IMR-90 (cell line): Measurements from ENCODE around the gene MAGEB17. TPM values are rescaled to one million over a fixed set of nuclear protein-coding genes. Genes with fewer than 3 reads are reported as not detected.

Source experiments
- ATAC-seq: fragments of 200-7000 bp; cut with Tn5 transposase; 2 replicates; pipeline ENCODE4 v1.9.1; 2020; ENCODE audit warnings: low read depth, mild to moderate bottlenecking, moderate library complexity
- BruUV-seq: library from RNA; stranded (reverse); fragments of 400-500 nt; replicated peaks from 2 replicates; lab custom pipeline; 2021; lab: Mats Ljungman, UMichigan
- CTCF ChIA-PET: fragments of 300-600 bp; formaldehyde crosslinking; extraction: SDS; loops from one replicate; lab custom pipeline; 2021; ENCODE audit warnings: antibody characterized with exemption; lab: Yijun Ruan, JAX
- POLR2A ChIA-PET: fragments of 300-600 bp; sonication (Branson Sonifier 250); formaldehyde crosslinking; loops from one replicate; lab custom pipeline; 2022; ENCODE audit warnings: antibody characterized with exemption; ENCODE audit not compliant: unreplicated experiment; lab: Charles Lee
- DNase-seq: peaks from one replicate; pipeline ENCODE4 v3.0.0; 2013
- H2AFZ ChIP-seq: replicated peaks from 2 replicates; pipeline ENCODE3; 2013; ENCODE audit warnings: low read length, mild to moderate bottlenecking; ENCODE audit not compliant: poor library complexity
- H2AK5ac ChIP-seq: 2 replicates; pipeline ENCODE4 v1.6.1; 2013; ENCODE audit warnings: low read depth, low read length, inconsistent platforms
- H2AK9ac ChIP-seq: replicated peaks from 2 replicates; pipeline ENCODE3; 2013; ENCODE audit warnings: mild to moderate bottlenecking, low read depth, low read length, moderate library complexity; ENCODE audit not compliant: poor library complexity
- H2BK120ac ChIP-seq: 2 replicates; pipeline ENCODE4 v1.6.1; 2013; ENCODE audit warnings: low read depth, low read length, inconsistent platforms
- H2BK15ac ChIP-seq: 3 replicates; pipeline ENCODE4 v1.6.1; 2013; ENCODE audit warnings: low read depth, low read length, inconsistent platforms
- H2BK20ac ChIP-seq: 2 replicates; pipeline ENCODE4 v1.6.1; 2013; ENCODE audit warnings: low read depth, mild to moderate bottlenecking, inconsistent platforms, low read length, moderate library complexity
- H2BK5ac ChIP-seq: 2 replicates; pipeline ENCODE4 v1.6.1; 2013; ENCODE audit warnings: mild to moderate bottlenecking, low read depth, low read length, inconsistent platforms; ENCODE audit not compliant: poor library complexity, severe bottlenecking
- H3K14ac ChIP-seq: replicated peaks from 2 replicates; pipeline ENCODE4 v1.6.1; 2013; ENCODE audit warnings: low read depth, low read length, inconsistent platforms
- H3K18ac ChIP-seq: 2 replicates; pipeline ENCODE4 v1.6.1; 2013; ENCODE audit warnings: low read depth, low read length, control low read depth
- H3K23ac ChIP-seq: 2 replicates; pipeline ENCODE4 v1.6.1; 2013; ENCODE audit warnings: low read depth, low read length, inconsistent platforms
- H3K27ac ChIP-seq: 2 replicates; pipeline ENCODE4 v1.5.1; 2013; ENCODE audit warnings: mild to moderate bottlenecking, control low read depth, low read length; ENCODE audit not compliant: insufficient read depth
- H3K27me3 ChIP-seq: 2 replicates; pipeline ENCODE4 v1.6.1; 2013; ENCODE audit warnings: low read length; ENCODE audit not compliant: control insufficient read depth, insufficient read depth
- H3K36me3 ChIP-seq: 2 replicates; pipeline ENCODE4 v1.6.1; 2013; ENCODE audit warnings: low read length, mixed read lengths; ENCODE audit not compliant: control insufficient read depth, insufficient read depth
- H3K4ac ChIP-seq: 2 replicates; pipeline ENCODE4 v1.6.1; 2013; ENCODE audit warnings: low read depth, low read length, inconsistent platforms
- H3K4me1 ChIP-seq: 2 replicates; pipeline ENCODE4 v1.6.1; 2013; ENCODE audit warnings: low read length, mixed read lengths; ENCODE audit not compliant: control insufficient read depth, insufficient read depth
- H3K4me2 ChIP-seq: 2 replicates; pipeline ENCODE4 v1.6.1; 2013; ENCODE audit warnings: low read depth, mild to moderate bottlenecking, control low read depth, low read length, moderate library complexity
- H3K4me3 ChIP-seq: 2 replicates; pipeline ENCODE4 v1.5.1; 2013; ENCODE audit warnings: low read depth, mild to moderate bottlenecking, control low read depth, low read length, moderate library complexity; ENCODE audit not compliant: insufficient read depth
- H3K56ac ChIP-seq: 2 replicates; pipeline ENCODE4 v1.6.1; 2013; ENCODE audit warnings: low read length, inconsistent platforms; ENCODE audit not compliant: insufficient read depth; ENCODE audit errors: extremely low read depth
- H3K79me1 ChIP-seq, 2 experiments: 2 replicates each; pipeline ENCODE4 v1.6.1; 2013; ENCODE audit warnings: low read length in 2 of 2, inconsistent platforms in 1 of 2, low read depth in 1 of 2
- H3K9ac ChIP-seq: 2 replicates; pipeline ENCODE4 v1.6.1; 2013; ENCODE audit warnings: low read depth, low read length, control low read depth
- H3K9me1 ChIP-seq: 2 replicates; pipeline ENCODE4 v1.6.1; 2013; ENCODE audit warnings: low read length, inconsistent platforms; ENCODE audit not compliant: insufficient read depth
- H3K9me3 ChIP-seq: 2 replicates; pipeline ENCODE4 v1.6.1; 2013; ENCODE audit warnings: low read length; ENCODE audit not compliant: control insufficient read depth, insufficient read depth
- H4K20me1 ChIP-seq: 2 replicates; pipeline ENCODE4 v1.6.1; 2013; ENCODE audit warnings: low read length, inconsistent platforms; ENCODE audit not compliant: insufficient read depth
- H4K5ac ChIP-seq: 2 replicates; pipeline ENCODE4 v1.6.1; 2013; ENCODE audit warnings: mild to moderate bottlenecking, low read depth, low read length, control low read depth
- H4K8ac ChIP-seq, 2 experiments: 2 replicates each; pipeline ENCODE4 v1.6.1; 2013; ENCODE audit warnings: low read depth in 2 of 2, low read length in 2 of 2, control low read depth in 1 of 2, inconsistent platforms in 1 of 2
- H4K91ac ChIP-seq: 2 replicates; pipeline ENCODE4 v1.6.1; 2013; ENCODE audit warnings: low read depth, low read length, inconsistent platforms; ENCODE audit not compliant: insufficient read depth
- BHLHE40 ChIP-seq: fragments of 150-350 bp; IDR thresholded peaks from 2 replicates; pipeline ENCODE4 v1.6.1; 2016; ENCODE audit warnings: mild to moderate bottlenecking, low read depth, low read length
- CEBPB ChIP-seq: IDR thresholded peaks from 2 replicates; pipeline ENCODE4 v1.6.1; 2012; ENCODE audit warnings: low read depth, low read length, improper control_type of control experiment
- CHD1 ChIP-seq: IDR thresholded peaks from 2 replicates; pipeline ENCODE4 v1.6.1; 2012; ENCODE audit warnings: low read depth, low read length, improper control_type of control experiment
- CTCF ChIP-seq: conservative IDR thresholded peaks from 2 replicates; pipeline ENCODE4 v1.5.1; 2012; ENCODE audit warnings: mild to moderate bottlenecking, low read depth, low read length, improper control_type of control experiment
- ELK1 ChIP-seq: fragments of 150-350 bp; IDR thresholded peaks from 2 replicates; pipeline ENCODE4 v1.6.1; 2016; ENCODE audit warnings: low read depth, mild to moderate bottlenecking, low read length, moderate library complexity, borderline replicate concordance
- FOS ChIP-seq: fragments of 150-350 bp; IDR thresholded peaks from 2 replicates; pipeline ENCODE4 v1.6.1; 2016; ENCODE audit warnings: low read depth, low read length
- MAFK ChIP-seq: IDR thresholded peaks from 2 replicates; pipeline ENCODE4 v1.6.1; 2012; ENCODE audit warnings: low read depth, low read length, improper control_type of control experiment
- MAZ ChIP-seq: IDR thresholded peaks from 2 replicates; pipeline ENCODE4 v1.6.1; 2012; ENCODE audit warnings: low read depth, mild to moderate bottlenecking, low read length, improper control_type of control experiment, moderate library complexity, borderline replicate concordance
- MXI1 ChIP-seq: IDR thresholded peaks from 2 replicates; pipeline ENCODE4 v1.6.1; 2012; ENCODE audit warnings: low read depth, mild to moderate bottlenecking, low read length, moderate library complexity, borderline replicate concordance
- NFE2L2 ChIP-seq: fragments of 150-350 bp; IDR thresholded peaks from 2 replicates; pipeline ENCODE4 v1.6.1; 2016; ENCODE audit warnings: low read depth, mild to moderate bottlenecking, low read length
- POLR2A ChIP-seq: IDR thresholded peaks from 2 replicates; pipeline ENCODE4 v1.6.1; 2012; ENCODE audit warnings: mild to moderate bottlenecking, low read depth, low read length
- RAD21 ChIP-seq: IDR thresholded peaks from 2 replicates; pipeline ENCODE4 v1.6.1; 2012; ENCODE audit warnings: low read length, improper control_type of control experiment
- RCOR1 ChIP-seq: IDR thresholded peaks from 2 replicates; pipeline ENCODE4 v1.6.1; 2012; ENCODE audit warnings: mild to moderate bottlenecking, low read length, improper control_type of control experiment; ENCODE audit not compliant: insufficient replicate concordance
- SMC3 ChIP-seq: fragments of 150-350 bp; IDR thresholded peaks from 2 replicates; pipeline ENCODE4 v1.6.1; 2016; ENCODE audit warnings: low read depth, mild to moderate bottlenecking, antibody characterized with exemption, low read length, moderate library complexity
- USF2 ChIP-seq: fragments of 150-350 bp; IDR thresholded peaks from 2 replicates; pipeline ENCODE4 v1.6.1; 2017; ENCODE audit warnings: mild to moderate bottlenecking, antibody characterized with exemption, low read length, low read depth
- WGBS, 2 experiments: methylation state at CpG; one replicate each; pipeline versions ENCODE4 v1.1.5 to v1.1.7; 2013; ENCODE audit warnings: missing lambda C conversion rate in 2 of 2; ENCODE audit not compliant: insufficient read length in 1 of 2; ENCODE audit errors: extremely low coverage in 2 of 2; 5-methylcytosine and 5-hydroxymethylcytosine counted together
- dilution Hi-C: fragments of 300-500 bp; cut with HindIII; formaldehyde crosslinking; loops from one replicate; pipeline ENCODE4 v1.14.3; 2018; ENCODE audit warnings: low sequenced_read_pairs; ENCODE audit not compliant: unreplicated experiment
- in situ Hi-C: fragments of 300-500 bp; cut with MboI; formaldehyde crosslinking; loops from 3 replicates; pipeline ENCODE4 v1.14.3; 2019; ENCODE audit warnings: low sequenced_read_pairs, inconsistent platforms, mixed read lengths
- intact Hi-C: fragments of 100-400 bp; cut with micrococcal nuclease; formaldehyde crosslinking; loops from 2 replicates; pipeline ENCODE4 v1.10.0; 2022
- polyA plus RNA-seq, 3 experiments: library from polyadenylated mRNA; depleted of rRNA; stranded (reverse); fragments of >200 nt; gene quantifications; 2 replicates each; pipeline ENCODE4 v1.2.3, GENCODE V29; 2012; ENCODE audit warnings: low replicate concordance in 1 of 3
- total RNA-seq: library from RNA; depleted of rRNA; stranded (reverse); fragments of >200 nt; gene quantifications from 2 replicates; pipeline ENCODE4 v1.2.3, GENCODE V29; 2012

Gene MAGEB17
- total and polyA plus RNA-seq, 2 of the 4 experiments (the other 2 are of a cell fraction) = under 0.01 to 0.34 TPM

- Histone ChIP-seq H3K27ac (no peak overlapping the region), H3K4me1 (no peaks in the 10 kb centered on the region), H2BK120ac (no peak overlapping the region), H3K56ac (no peak overlapping the region), H2BK15ac (no peak overlapping the region), H4K91ac (no peak overlapping the region), H3K79me1 (no peaks in the 10 kb centered on the region; a peak in 1 of 4 replicates), H3K4me3 (no peak overlapping the region), H3K23ac (no peak overlapping the region), H3K9me1 (no peaks in the 10 kb centered on the region), H3K4ac (no peak overlapping the region), H2AK9ac (no peak overlapping the region), H4K8ac (no peak overlapping the region), H3K18ac (no peak overlapping the region), H2BK5ac (no peak overlapping the region), H3K9ac (no peak overlapping the region), H2BK20ac (no peak overlapping the region), H3K27me3 (no peaks in the 10 kb centered on the region; the same call in none of the 2 replicates), H3K14ac (no peak overlapping the region), H4K20me1 (no peaks in the 10 kb centered on the region), H3K9me3 (no peaks in the 10 kb centered on the region), H4K5ac (no peak overlapping the region), H2AK5ac (no peak overlapping the region), H3K4me2 (no peak overlapping the region), H2AFZ (no peak overlapping the region), H3K36me3 (no peaks in the 10 kb centered on the region)
- TF ChIP-seq MAZ (no peak), USF2 (no peak), CTCF (no peak), MXI1 (no peak), SMC3 (no peak), POLR2A (no peak), BHLHE40 (no peak), NFE2L2 (no peak), ELK1 (no peak), CHD1 (no peak), CEBPB (no peak), FOS (no peak), RCOR1 (no peak), RAD21 (no peak), MAFK (no peak)
- intact Hi-C loops (no loop called here), dilution Hi-C loops (no loop called here), in situ Hi-C loops (no loop called here)
- ATAC-seq (no peak), DNase-seq (no peak)
- BruUV-seq = no TSS peak
- ChIA-PET POLR2A (no interaction called here), CTCF (interaction anchor here (1.1 kb wide), 1 partner anchor 19 kb away, joined by 3 read pairs; the partner anchor contains the start of gene GRPR)
- WGBS, 2 experiments = no CpG with 5 or more reads among the region's 4 CpGs
Measured at GRCh38 chrX:16141422-16142245, 25.6 kb upstream of the MAGEB17 start.
